ENCODE measurements around the gene LUM.

LUM gene

GRCh38 chr12:91143206-91143605 is 31.9 kb upstream of the LUM start:
- Histone ChIP-seq H3K27ac (ENCODE audit: extremely low read depth, low read depth, low read length) (no peak overlapping the region), H3K4me3 (ENCODE audit: low read depth, low read length) (no peak overlapping the region), H3K4me1 (ENCODE audit: control insufficient read depth, insufficient read depth, low read length) (peaks cover 12% of the 10 kb centered on the region; the same call in 1 of the 2 replicates), H3K9me3 (ENCODE audit: control insufficient read depth, insufficient read depth, low read depth, low read length) (no peaks in the 10 kb centered on the region), H3K36me3 (ENCODE audit: control insufficient read depth in 2 of 2, insufficient read depth in 1 of 2, low read length in 2 of 2) (no peaks in the 10 kb centered on the region)
- CTCF ChIA-PET: interaction anchor here (0.6 to 0.9 kb wide), 2 partner anchors 35 to 184 kb away, joined by 4 read pairs; no protein-coding TSS in a partner anchor
- POLR2A ChIA-PET: no interaction called here
- no peak for TF ChIP-seq IKZF3 (tag by site-specific recombination; IDR thresholded peaks at IDR 0.05)
- TF ChIP-seq ZNF169 (tag by site-specific recombination; IDR thresholded peaks at IDR 0.05): no peak
- TF ChIP-seq ZNF16 (tag by site-specific recombination; IDR thresholded peaks at IDR 0.05; ENCODE audit: low read depth): no peak
- no peak for TF ChIP-seq ZBTB21 (tag by site-specific recombination; IDR thresholded peaks at IDR 0.05)
- TF ChIP-seq ZNF768 (tag by site-specific recombination; IDR thresholded peaks at IDR 0.05): no peak
- TF ChIP-seq ZFP3 (tag by site-specific recombination; IDR thresholded peaks at IDR 0.05; ENCODE audit: low read depth): no peak
- TF ChIP-seq ZNF837 (tag by site-specific recombination; IDR thresholded peaks at IDR 0.05): no peak
- no peak for TF ChIP-seq ZNF433 (tag by site-specific recombination; IDR thresholded peaks at IDR 0.05; ENCODE audit: low read depth)
- no peak for TF ChIP-seq REPIN1 (tag by site-specific recombination; IDR thresholded peaks at IDR 0.05; ENCODE audit: low read depth)
- no peak for TF ChIP-seq ZNF610 (tag by site-specific recombination; IDR thresholded peaks at IDR 0.05; ENCODE audit: borderline replicate concordance)
- TF ChIP-seq, protein P1, sequence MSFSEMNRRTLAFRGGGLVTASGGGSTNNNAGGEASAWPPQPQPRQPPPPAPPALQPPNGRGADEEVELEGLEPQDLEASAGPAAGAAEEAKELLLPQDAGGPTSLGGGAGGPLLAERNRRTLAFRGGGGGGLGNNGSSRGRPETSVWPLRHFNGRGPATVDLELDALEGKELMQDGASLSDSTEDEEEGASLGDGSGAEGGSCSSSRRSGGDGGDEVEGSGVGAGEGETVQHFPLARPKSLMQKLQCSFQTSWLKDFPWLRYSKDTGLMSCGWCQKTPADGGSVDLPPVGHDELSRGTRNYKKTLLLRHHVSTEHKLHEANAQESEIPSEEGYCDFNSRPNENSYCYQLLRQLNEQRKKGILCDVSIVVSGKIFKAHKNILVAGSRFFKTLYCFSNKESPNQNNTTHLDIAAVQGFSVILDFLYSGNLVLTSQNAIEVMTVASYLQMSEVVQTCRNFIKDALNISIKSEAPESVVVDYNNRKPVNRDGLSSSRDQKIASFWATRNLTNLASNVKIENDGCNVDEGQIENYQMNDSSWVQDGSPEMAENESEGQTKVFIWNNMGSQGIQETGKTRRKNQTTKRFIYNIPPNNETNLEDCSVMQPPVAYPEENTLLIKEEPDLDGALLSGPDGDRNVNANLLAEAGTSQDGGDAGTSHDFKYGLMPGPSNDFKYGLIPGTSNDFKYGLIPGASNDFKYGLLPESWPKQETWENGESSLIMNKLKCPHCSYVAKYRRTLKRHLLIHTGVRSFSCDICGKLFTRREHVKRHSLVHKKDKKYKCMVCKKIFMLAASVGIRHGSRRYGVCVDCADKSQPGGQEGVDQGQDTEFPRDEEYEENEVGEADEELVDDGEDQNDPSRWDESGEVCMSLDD (tag by site-specific recombination; IDR thresholded peaks at IDR 0.05): no peak
- TF ChIP-seq, protein P2, sequence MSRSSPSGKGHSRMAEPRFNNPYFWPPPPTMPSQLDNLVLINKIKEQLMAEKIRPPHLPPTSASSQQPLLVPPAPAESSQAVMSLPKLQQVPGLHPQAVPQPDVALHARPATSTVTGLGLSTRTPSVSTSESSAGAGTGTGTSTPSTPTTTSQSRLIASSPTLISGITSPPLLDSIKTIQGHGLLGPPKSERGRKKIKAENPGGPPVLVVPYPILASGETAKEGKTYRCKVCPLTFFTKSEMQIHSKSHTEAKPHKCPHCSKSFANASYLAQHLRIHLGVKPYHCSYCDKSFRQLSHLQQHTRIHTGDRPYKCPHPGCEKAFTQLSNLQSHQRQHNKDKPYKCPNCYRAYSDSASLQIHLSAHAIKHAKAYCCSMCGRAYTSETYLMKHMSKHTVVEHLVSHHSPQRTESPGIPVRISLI (tag by site-specific recombination; IDR thresholded peaks at IDR 0.05): no peak
- no peak for TF ChIP-seq PRDM6 (tag by site-specific recombination; IDR thresholded peaks at IDR 0.05)
- TF ChIP-seq, protein P3, sequence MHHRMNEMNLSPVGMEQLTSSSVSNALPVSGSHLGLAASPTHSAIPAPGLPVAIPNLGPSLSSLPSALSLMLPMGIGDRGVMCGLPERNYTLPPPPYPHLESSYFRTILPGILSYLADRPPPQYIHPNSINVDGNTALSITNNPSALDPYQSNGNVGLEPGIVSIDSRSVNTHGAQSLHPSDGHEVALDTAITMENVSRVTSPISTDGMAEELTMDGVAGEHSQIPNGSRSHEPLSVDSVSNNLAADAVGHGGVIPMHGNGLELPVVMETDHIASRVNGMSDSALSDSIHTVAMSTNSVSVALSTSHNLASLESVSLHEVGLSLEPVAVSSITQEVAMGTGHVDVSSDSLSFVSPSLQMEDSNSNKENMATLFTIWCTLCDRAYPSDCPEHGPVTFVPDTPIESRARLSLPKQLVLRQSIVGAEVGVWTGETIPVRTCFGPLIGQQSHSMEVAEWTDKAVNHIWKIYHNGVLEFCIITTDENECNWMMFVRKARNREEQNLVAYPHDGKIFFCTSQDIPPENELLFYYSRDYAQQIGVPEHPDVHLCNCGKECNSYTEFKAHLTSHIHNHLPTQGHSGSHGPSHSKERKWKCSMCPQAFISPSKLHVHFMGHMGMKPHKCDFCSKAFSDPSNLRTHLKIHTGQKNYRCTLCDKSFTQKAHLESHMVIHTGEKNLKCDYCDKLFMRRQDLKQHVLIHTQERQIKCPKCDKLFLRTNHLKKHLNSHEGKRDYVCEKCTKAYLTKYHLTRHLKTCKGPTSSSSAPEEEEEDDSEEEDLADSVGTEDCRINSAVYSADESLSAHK (tag by site-specific recombination; IDR thresholded peaks at IDR 0.05): no peak
- TF ChIP-seq ZNF341 (tag by site-specific recombination; IDR thresholded peaks at IDR 0.05; ENCODE audit: low read depth): no peak
- no peak for TF ChIP-seq ZNF26 (tag by site-specific recombination; IDR thresholded peaks at IDR 0.05)

Data from HEK293 (cell line).